Body of pancreas (tissue), 4 donors: Measurements from ENCODE around the gene LY6G6D. TPM values are rescaled to one million over a fixed set of nuclear protein-coding genes. Genes with fewer than 3 reads are reported as not detected.
A peak's percentile ranks its signal among the peaks of the same experiment; 100 is the strongest.

Source experiments
- ATAC-seq: fragments of 150-250 bp; one replicate; pipeline ENCODE4 v1.9.1; 2016
- DNase-seq, 4 donors: peaks; one replicate each; pipeline ENCODE4 v3.0.0-alpha.2; 2019
- H3K27ac ChIP-seq, 4 donors: fragments of 200-600 bp; sonication (generic); 1 replicate in 3 of 4; 2 replicates in 1 of 4; pipeline versions ENCODE4 v1.5.1 to v1.6.1; 2016 to 2019; ENCODE audit warnings: mild to moderate bottlenecking in 1 of 4, mixed read lengths in 1 of 4, moderate library complexity in 1 of 4
- H3K27me3 ChIP-seq, 2 donors: fragments of 200-600 bp; sonication (generic); one replicate each; pipeline ENCODE4 v1.6.0; 2016; ENCODE audit warnings: mild to moderate bottlenecking in 1 of 2
- H3K36me3 ChIP-seq, 2 donors: fragments of 200-600 bp; sonication (generic); replicated peaks in 1 of 2; 2 replicates each; pipeline ENCODE4 v1.5.1; 2016; ENCODE audit warnings: low read depth in 2 of 2; ENCODE audit not compliant: insufficient read depth in 1 of 2
- H3K4me1 ChIP-seq: fragments of 200-600 bp; sonication (generic); one replicate; pipeline ENCODE4 v1.6.0; 2016
- H3K4me3 ChIP-seq, 2 donors: fragments of 200-600 bp; sonication (generic); 1 replicate in 1 of 2; 2 replicates in 1 of 2; pipeline ENCODE4 v1.5.1; 2016 to 2019
- H3K9me3 ChIP-seq, 3 donors: fragments of 200-600 bp; sonication (generic); 1 replicate in 2 of 3; 2 replicates in 1 of 3; pipeline ENCODE4 v1.5.1; 2016
- CTCF ChIP-seq, 7 experiments: fragments of 450-650 bp in 4 of 7; fragments of 200-600 bp in 3 of 7; sonication (generic) in 3 of 7; IDR thresholded peaks; one replicate each; pipeline ENCODE4 v1.5.1; 2016 to 2019; ENCODE audit warnings: antibody characterized with exemption in 7 of 7
- POLR2A ChIP-seq, 3 donors: fragments of 450-650 bp; IDR thresholded peaks; one replicate each; pipeline ENCODE4 v1.6.1; 2016; ENCODE audit warnings: antibody characterized with exemption in 3 of 3, mild to moderate bottlenecking in 2 of 3
- whole genome bisulfite sequencing, 2 donors: methylation state at CpG; one replicate each; pipeline ENCODE4 v1.1.5; 2017; 5-methylcytosine and 5-hydroxymethylcytosine counted together
- intact Hi-C: fragments of 100-400 bp; cut with DNase I; formaldehyde crosslinking; loops from one replicate; pipeline ENCODE4 v1.15.1; 2023
- total RNA-seq, 2 donors: library from RNA; depleted of rRNA; stranded (reverse); fragments of >200 nt; gene quantifications; one replicate each; pipeline ENCODE4 v1.1.0, GENCODE V29; 2016

Gene LY6G6D
- total RNA-seq, 2 donors from 2014 or later, result not detected

DNA sequence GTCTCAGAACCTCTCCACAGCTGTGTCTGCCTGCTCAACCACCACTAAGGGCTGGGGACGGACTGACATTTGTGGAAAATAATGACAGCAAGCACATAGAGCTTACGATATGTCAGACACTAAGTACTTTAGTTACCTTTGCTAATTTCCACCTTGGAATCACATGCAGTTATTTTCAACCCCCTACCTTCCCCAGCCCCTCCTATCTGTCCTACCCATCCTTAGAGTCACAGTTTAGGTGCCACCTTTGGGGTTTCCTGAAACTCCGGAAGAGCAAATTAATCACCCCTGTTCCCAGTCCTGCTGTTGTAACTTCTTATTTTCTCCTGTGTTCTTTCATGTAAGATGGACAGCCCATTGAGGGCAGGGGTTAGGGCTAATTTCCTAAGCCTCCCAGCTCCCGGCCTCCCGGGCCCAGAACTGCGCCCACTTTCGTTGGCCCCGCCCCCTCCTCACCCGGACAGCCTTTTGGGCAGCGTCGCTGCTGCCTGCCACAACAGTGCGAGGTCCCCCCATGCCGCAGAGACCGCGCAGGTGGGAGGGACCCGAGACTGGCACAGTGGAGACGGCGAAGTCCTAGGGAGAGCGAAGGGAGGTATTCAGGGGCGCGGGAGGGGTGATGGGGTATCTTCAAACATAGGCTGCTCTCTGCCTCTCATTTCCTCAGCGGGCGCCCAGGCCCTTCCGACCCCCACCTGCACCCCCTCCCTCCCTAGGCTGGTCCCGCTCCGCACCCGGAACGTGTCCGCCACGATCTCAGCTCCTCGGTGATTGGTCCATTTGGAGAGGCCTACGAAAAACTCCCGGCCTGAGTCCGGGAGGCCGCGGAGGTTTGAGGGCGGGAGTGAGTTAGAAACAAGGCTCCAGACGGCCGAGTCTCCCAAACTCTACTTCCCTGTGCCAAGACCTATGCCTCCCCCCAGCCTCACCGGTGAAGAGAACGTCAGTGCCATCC lies 12.8 kb downstream of the LY6G6D start:
- Histone ChIP-seq H3K27me3 (no peaks in the 10 kb centered on the region), H3K4me1 (peaks cover 27% of the 10 kb centered on the region), H3K27ac (peak overlapping the region in 3 of 4 donors; percentile 79 to 93 (median 87)), H3K4me3 (no peak overlapping the region), H3K9me3 (no peaks in the 10 kb centered on the region), H3K36me3 (peaks cover 9 to 12% of the 10 kb centered on the region in 2 donors)
- TF ChIP-seq POLR2A (IDR thresholded peaks at IDR 0.05) (no peak), CTCF (IDR thresholded peaks at IDR 0.05) (no peak)
- 71% methylated on average over 33 to 41 of the region's 41 CpGs for WGBS, 2 donors
- DNase-seq (no peak), ATAC-seq (no peak)
- intact Hi-C loops, result no loop called here

GRCh38 chr6:31728767-31729514 lies 13.8 kb downstream of the LY6G6D start, which contains the start of gene DDAH2:
Gene DDAH2, minus strand, starts transcription at chr6:31729299. Its CDS starts 138 bp downstream, at chr6:31729161.
- ATAC-seq, result peak; percentile 43
- Histone ChIP-seq H3K27ac (peak within 1 kb of the TSS; percentile 71 to 93 (median 83)), H3K36me3 (peaks cover 9 to 14% of the 10 kb centered on the region in 2 donors), H3K4me1 (peaks cover 30% of the 10 kb centered on the region), H3K27me3 (no peaks in the 10 kb centered on the region), H3K9me3 (no peaks in the 10 kb centered on the region), H3K4me3 (peak within 1 kb of the TSS; percentile 62 to 75)
- WGBS, 2 donors, result 15 to 20% methylated on average over 36 of the region's 36 CpGs
- no peak for DNase-seq
- intact Hi-C loops, result no loop called here
- TF ChIP-seq POLR2A (IDR thresholded peaks at IDR 0.05) (no peak), CTCF (IDR thresholded peaks at IDR 0.05) (peak in 3 of 7 experiments; percentile 40 to 78 (median 48))

GRCh38 chr6:31729515-31729978 lies 14.4 kb downstream of the LY6G6D start:
- 0 to 1% methylated on average over 24 to 26 of the region's 29 CpGs for WGBS, 2 donors
- Histone ChIP-seq H3K4me3 (peak overlapping the region; percentile 62 to 75), H3K4me1 (peaks cover 36% of the 10 kb centered on the region), H3K9me3 (no peaks in the 10 kb centered on the region), H3K36me3 (peaks cover 9 to 14% of the 10 kb centered on the region in 2 donors), H3K27me3 (no peaks in the 10 kb centered on the region), H3K27ac (peak overlapping the region; percentile 71 to 93 (median 83))
- TF ChIP-seq POLR2A (IDR thresholded peaks at IDR 0.05), result peak in 2 of 3 donors; percentile 67 to 68
- peak in 3 of 7 experiments; percentile 48 to 71 (median 64) for TF ChIP-seq CTCF (IDR thresholded peaks at IDR 0.05)
- intact Hi-C loops, result no loop called here
- peak; percentile 81 for ATAC-seq
- peak; percentile 83 to 89 (median 86) for DNase-seq

DNA sequence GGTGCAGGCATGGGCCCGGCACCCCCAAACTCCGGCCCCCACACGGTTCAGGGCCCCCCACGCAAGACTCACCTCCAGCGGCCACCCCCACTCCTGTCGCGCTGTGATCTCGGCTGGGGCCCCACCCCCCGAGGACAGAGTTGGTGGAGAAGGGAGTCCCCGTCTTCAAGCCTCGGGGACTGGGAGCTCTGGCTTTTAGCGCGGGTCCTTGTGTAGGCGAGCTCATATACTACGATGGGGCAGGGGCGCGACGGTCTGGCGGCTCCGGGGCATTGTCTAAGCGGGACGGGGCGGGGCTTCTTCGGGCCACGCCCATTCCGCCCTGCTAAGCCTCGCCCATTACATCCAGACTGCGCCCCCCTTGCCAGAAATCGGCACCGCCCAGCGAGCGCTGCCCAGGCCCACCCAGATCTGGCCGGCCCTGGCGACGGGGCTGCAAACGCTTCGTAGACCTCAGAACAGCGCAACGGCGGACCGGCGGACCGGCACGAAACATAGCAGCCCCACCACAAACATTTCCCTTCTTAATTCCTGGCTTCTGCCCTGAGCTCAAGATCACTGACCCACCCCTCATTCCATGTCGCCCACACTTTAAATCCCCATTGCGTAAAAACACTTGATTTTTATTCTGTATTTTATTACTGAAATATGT lies 15.0 kb downstream of the LY6G6D start:
- DNase-seq (peak; percentile 68 to 82 (median 74)), ATAC-seq (peak; percentile 56)
- Histone ChIP-seq H3K27ac (peak overlapping the region; percentile 71 to 93 (median 83)), H3K9me3 (no peaks in the 10 kb centered on the region), H3K27me3 (no peaks in the 10 kb centered on the region), H3K36me3 (peaks cover 9 to 14% of the 10 kb centered on the region in 2 donors), H3K4me3 (peak overlapping the region; percentile 62 to 75), H3K4me1 (peaks cover 42% of the 10 kb centered on the region)
- intact Hi-C loops, result no loop called here
- WGBS, 2 donors, result 11 to 16% methylated on average over 8 to 46 of the region's 46 CpGs
- TF ChIP-seq CTCF (IDR thresholded peaks at IDR 0.05) (no peak), POLR2A (IDR thresholded peaks at IDR 0.05) (peak in 2 of 3 donors; percentile 36 to 48)
